Prostate gland (tissue), 2 donors: ENCODE measurements around the gene UBE2J1. TPM values are rescaled to one million over a fixed set of nuclear protein-coding genes. Genes with fewer than 3 reads are reported as not detected.
A peak's percentile ranks its signal among the peaks of the same experiment; 100 is the strongest.

Experiments used
- DNase-seq: peaks from one replicate; pipeline ENCODE4 v3.0.0-alpha.2; 2019; ENCODE audit warnings: low spot score
- H3K27ac ChIP-seq, 2 donors: fragments of 200-600 bp; sonication (generic); 2 replicates each; pipeline ENCODE4 v1.5.1; 2017 to 2019
- H3K27me3 ChIP-seq: fragments of 200-600 bp; sonication (generic); replicated peaks from 2 replicates; pipeline ENCODE4 v1.5.1; 2019; ENCODE audit not compliant: insufficient read depth
- H3K36me3 ChIP-seq, 2 donors: fragments of 200-600 bp; sonication (generic); 1 replicate in 1 of 2; 2 replicates in 1 of 2; pipeline versions ENCODE4 v1.5.1 to v1.8.1; 2017 to 2019
- H3K4me1 ChIP-seq: fragments of 200-600 bp; sonication (generic); replicated peaks from 2 replicates; pipeline ENCODE4 v1.5.1; 2019
- H3K4me3 ChIP-seq, 2 donors: fragments of 200-600 bp; sonication (generic); 2 replicates each; pipeline ENCODE4 v1.5.1; 2017 to 2019
- H3K9me3 ChIP-seq: fragments of 200-600 bp; sonication (generic); 2 replicates; pipeline ENCODE4 v1.5.1; 2017
- CTCF ChIP-seq, 4 experiments: fragments of 200-600 bp in 2 of 4; fragments of 450-650 bp in 2 of 4; sonication (generic) in 2 of 4; IDR thresholded peaks; 1 replicate in 3 of 4; 2 replicates in 1 of 4; pipeline ENCODE4 v1.5.1; 2016 to 2019; ENCODE audit warnings: antibody characterized with exemption in 4 of 4, mild to moderate bottlenecking in 2 of 4, moderate library complexity in 2 of 4
- POLR2A ChIP-seq: fragments of 450-650 bp; IDR thresholded peaks from one replicate; pipeline ENCODE4 v1.6.1; 2016; ENCODE audit warnings: antibody characterized with exemption, mild to moderate bottlenecking
- POLR2AphosphoS5 ChIP-seq: sonication (generic); formaldehyde crosslinking; IDR thresholded peaks from one replicate; pipeline ENCODE4 v1.6.1; 2017; ENCODE audit warnings: antibody characterized with exemption
- WGBS: methylation state at CpG from one replicate; pipeline ENCODE4 v1.1.5; 2018; 5-methylcytosine and 5-hydroxymethylcytosine counted together
- intact Hi-C: fragments of 100-400 bp; cut with DNase I; formaldehyde crosslinking; loops from one replicate; pipeline ENCODE4 v1.14.2; 2022
- total RNA-seq, 2 donors: library from RNA; depleted of rRNA; stranded (reverse); fragments of >200 nt; gene quantifications; one replicate each; pipeline ENCODE4 v1.1.0, GENCODE V29; 2016

The UBE2J1 gene
- total RNA-seq, 2 donors from 2014 or later: 31.7 to 98.4 TPM

- no peak overlapping the region for H3K4me3 ChIP-seq
- H3K4me1 ChIP-seq: no peaks in the 10 kb centered on the region
- WGBS: 77% methylated on average over 3 of the region's 3 CpGs
- DNase-seq: no peak
- no peaks in the 10 kb centered on the region for H3K27me3 ChIP-seq
- H3K27ac ChIP-seq: no peak overlapping the region
- H3K36me3 ChIP-seq: no peaks in the 10 kb centered on the region
- no peaks in the 10 kb centered on the region for H3K9me3 ChIP-seq
- intact Hi-C loops: no loop called here
- TF ChIP-seq POLR2AphosphoS5 (no peak), POLR2A (no peak), CTCF (IDR thresholded peaks at IDR 0.05) (no peak)
Observed at GRCh38 chr6:89324304-89324703, 28.2 kb downstream of the UBE2J1 start.

- no peak for DNase-seq
- no peak for TF ChIP-seq POLR2A
- no peak for TF ChIP-seq POLR2AphosphoS5
- no peak for TF ChIP-seq CTCF (IDR thresholded peaks at IDR 0.05)
- Histone ChIP-seq H3K4me3 (no peak overlapping the region), H3K4me1 (no peaks in the 10 kb centered on the region), H3K36me3 (no peaks in the 10 kb centered on the region), H3K9me3 (no peaks in the 10 kb centered on the region), H3K27me3 (no peaks in the 10 kb centered on the region), H3K27ac (no peak overlapping the region)
- intact Hi-C loops: no loop called here
- 81% methylated on average over 3 of the region's 3 CpGs for WGBS
Observed at GRCh38 chr6:89323511-89323971, 29.0 kb downstream of the UBE2J1 start.

GRCh38 chr6:89321131-89321970, 31.2 kb downstream of the UBE2J1 start:
- peak; percentile 40 for DNase-seq
- WGBS: 70% methylated on average over 9 of the region's 9 CpGs
- Histone ChIP-seq H3K36me3 (no peaks in the 10 kb centered on the region), H3K4me3 (no peak overlapping the region), H3K27me3 (no peaks in the 10 kb centered on the region), H3K27ac (peak overlapping the region; percentile 36 to 44), H3K4me1 (no peaks in the 10 kb centered on the region), H3K9me3 (no peaks in the 10 kb centered on the region)
- intact Hi-C loops: no loop called here
- TF ChIP-seq POLR2AphosphoS5: peak; percentile 52
- no peak for TF ChIP-seq CTCF (IDR thresholded peaks at IDR 0.05)

GRCh38 chr6:89320012-89320559, 32.4 kb downstream of the UBE2J1 start:
- WGBS: 95% methylated on average over 6 of the region's 6 CpGs
- no peak for DNase-seq

More at GRCh38 chr6:89320012-89320559, 32.4 kb downstream of the UBE2J1 start:
- no peak overlapping the region for H3K27ac ChIP-seq
- H3K4me3 ChIP-seq: no peak overlapping the region
- H3K27me3 ChIP-seq: no peaks in the 10 kb centered on the region
- H3K36me3 ChIP-seq: no peaks in the 10 kb centered on the region
- intact Hi-C loops: no loop called here
- H3K9me3 ChIP-seq: no peaks in the 10 kb centered on the region
- TF ChIP-seq POLR2AphosphoS5 (no peak), POLR2A (no peak), CTCF (IDR thresholded peaks at IDR 0.05) (no peak)
- H3K4me1 ChIP-seq: no peaks in the 10 kb centered on the region
